Stimulated activated CD8-positive, alpha-beta memory T cell treated with anti-CD3 and anti-CD28 coated beads, Interleukin-4, amount 100 ng/mL, for 48 hours (primary cell): Measurements from ENCODE around the gene MSRB3.
"Not testable (repeated sequence)": the region's sequence is repeated elsewhere in the genome, so short reads cannot be mapped to it uniquely, and the experiment has no call there.

Experiments
- DNase-seq: peaks from one replicate; pipeline ENCODE4 v3.0.0-alpha.2; 2020

Gene MSRB3

GRCh38 chr12:65278576-65279368 lies at the start of gene MSRB3:
Gene MSRB3, plus strand, starts transcription at chr12:65278683. Its CDS starts 29,897 bp downstream, at chr12:65308580.
- peak; percentile 31 for DNase-seq

GRCh38 chr12:65229441-65229840 lies 49.0 kb upstream of the MSRB3 start:
- no peak for DNase-seq

- DNase-seq, result no peak
These were observed 45.9 kb upstream of the MSRB3 start for GRCh38 chr12:65232476-65233077.

- DNase-seq, result no peak
These were observed 41.3 kb upstream of the MSRB3 start for GRCh38 chr12:65237153-65237552.

GRCh38 chr12:65238609-65239008 lies 39.9 kb upstream of the MSRB3 start:
- no peak for DNase-seq

- DNase-seq, result no peak
These were observed 29.5 kb upstream of the MSRB3 start for GRCh38 chr12:65248656-65249633.

GRCh38 chr12:65252515-65252914 lies 26.0 kb upstream of the MSRB3 start:
- no peak for DNase-seq

GRCh38 chr12:65257986-65258385 lies 20.5 kb upstream of the MSRB3 start:
- DNase-seq, result no peak

GRCh38 chr12:65259501-65259900 lies 19.0 kb upstream of the MSRB3 start:
- DNase-seq, result no peak

GRCh38 chr12:65263777-65264176 lies 14.7 kb upstream of the MSRB3 start:
- DNase-seq, result no peak

GRCh38 chr12:65266408-65266807 lies 12.1 kb upstream of the MSRB3 start:
- DNase-seq, result no peak

- DNase-seq, result no peak
These were observed 8.9 kb upstream of the MSRB3 start for GRCh38 chr12:65269603-65270002.

GRCh38 chr12:65274602-65275272 lies 3.7 kb upstream of the MSRB3 start:
- no peak for DNase-seq

GRCh38 chr12:65275627-65276026 lies 2.9 kb upstream of the MSRB3 start:
- DNase-seq, result no peak

GRCh38 chr12:65276916-65277530 lies 1.5 kb upstream of the MSRB3 start:
- DNase-seq, result no peak

GRCh38 chr12:65277994-65278575 lies 398 bp upstream of the MSRB3 start:
- DNase-seq, result no peak

- DNase-seq, result no peak
These were observed 1.1 kb downstream of the MSRB3 start for GRCh38 chr12:65279369-65280112.

- no peak for DNase-seq
These were observed 1.8 kb downstream of the MSRB3 start for GRCh38 chr12:65280306-65280705.

- DNase-seq, result no peak
These were observed 4.4 kb downstream of the MSRB3 start for GRCh38 chr12:65282840-65283239.

- DNase-seq, result not testable (repeated sequence)
These were observed 7.0 kb downstream of the MSRB3 start for GRCh38 chr12:65285532-65285931.

- no peak for DNase-seq
These were observed 8.9 kb downstream of the MSRB3 start for GRCh38 chr12:65287426-65287825.
